GM12872 (cell line): ENCODE results near the gene ADAMTS4.

Experiments used
- TF ChIP-seq, protein P1 (sequence below): IDR thresholded peaks from 3 replicates; pipeline ENCODE4 v1.5.1; 2011; ENCODE audit warnings: low read depth, mild to moderate bottlenecking, low read length, moderate library complexity; ENCODE audit not compliant: insufficient read depth

Gene ADAMTS4

DNA sequence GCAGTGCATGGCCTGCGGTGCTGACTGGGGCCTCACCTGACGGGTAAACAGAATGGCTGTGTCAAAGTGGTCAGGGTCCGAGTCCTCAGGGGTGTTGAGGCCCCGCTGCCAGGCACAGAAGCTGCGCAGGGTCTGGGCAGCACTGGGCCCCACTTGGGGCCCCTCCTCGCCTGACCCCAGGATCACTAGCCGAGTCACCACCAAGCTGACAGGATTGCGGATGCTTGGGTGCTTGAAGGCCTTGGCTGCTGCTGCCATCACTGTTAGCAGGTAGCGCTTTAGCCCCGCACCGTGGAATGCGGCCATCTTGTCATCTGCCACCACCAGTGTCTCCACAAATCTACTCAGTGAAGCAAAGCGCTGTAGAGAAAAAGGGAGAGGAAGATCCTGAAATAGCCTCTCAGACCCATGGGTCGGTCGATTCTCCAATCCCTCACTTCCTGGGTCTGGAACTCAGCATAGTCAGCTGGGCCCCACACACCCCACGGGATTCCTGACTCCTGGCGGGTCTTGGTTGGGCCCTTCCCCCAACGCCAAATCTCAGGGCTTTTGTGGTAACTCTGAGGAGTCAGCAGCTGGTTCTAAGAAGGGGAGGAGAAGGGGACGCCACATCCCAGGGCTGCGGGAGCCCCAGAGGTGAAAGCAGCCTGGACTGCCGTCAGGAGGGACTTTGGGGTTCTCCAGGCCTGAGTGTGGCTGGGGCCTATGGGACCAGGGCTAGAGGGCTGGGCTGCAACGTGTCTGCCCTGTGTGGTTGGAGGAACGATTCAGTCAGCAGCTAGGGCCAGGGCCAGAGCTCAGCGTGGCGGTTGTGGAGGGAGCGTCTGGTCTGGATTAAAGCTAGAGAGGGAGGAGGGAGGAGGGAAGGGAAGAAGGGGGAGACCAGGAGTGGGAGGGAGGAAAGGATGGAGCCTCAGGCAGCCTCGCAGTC, 2.1 kb downstream of the ADAMTS4 start:
- TF ChIP-seq, protein P1, sequence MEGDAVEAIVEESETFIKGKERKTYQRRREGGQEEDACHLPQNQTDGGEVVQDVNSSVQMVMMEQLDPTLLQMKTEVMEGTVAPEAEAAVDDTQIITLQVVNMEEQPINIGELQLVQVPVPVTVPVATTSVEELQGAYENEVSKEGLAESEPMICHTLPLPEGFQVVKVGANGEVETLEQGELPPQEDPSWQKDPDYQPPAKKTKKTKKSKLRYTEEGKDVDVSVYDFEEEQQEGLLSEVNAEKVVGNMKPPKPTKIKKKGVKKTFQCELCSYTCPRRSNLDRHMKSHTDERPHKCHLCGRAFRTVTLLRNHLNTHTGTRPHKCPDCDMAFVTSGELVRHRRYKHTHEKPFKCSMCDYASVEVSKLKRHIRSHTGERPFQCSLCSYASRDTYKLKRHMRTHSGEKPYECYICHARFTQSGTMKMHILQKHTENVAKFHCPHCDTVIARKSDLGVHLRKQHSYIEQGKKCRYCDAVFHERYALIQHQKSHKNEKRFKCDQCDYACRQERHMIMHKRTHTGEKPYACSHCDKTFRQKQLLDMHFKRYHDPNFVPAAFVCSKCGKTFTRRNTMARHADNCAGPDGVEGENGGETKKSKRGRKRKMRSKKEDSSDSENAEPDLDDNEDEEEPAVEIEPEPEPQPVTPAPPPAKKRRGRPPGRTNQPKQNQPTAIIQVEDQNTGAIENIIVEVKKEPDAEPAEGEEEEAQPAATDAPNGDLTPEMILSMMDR: no peak

DNA sequence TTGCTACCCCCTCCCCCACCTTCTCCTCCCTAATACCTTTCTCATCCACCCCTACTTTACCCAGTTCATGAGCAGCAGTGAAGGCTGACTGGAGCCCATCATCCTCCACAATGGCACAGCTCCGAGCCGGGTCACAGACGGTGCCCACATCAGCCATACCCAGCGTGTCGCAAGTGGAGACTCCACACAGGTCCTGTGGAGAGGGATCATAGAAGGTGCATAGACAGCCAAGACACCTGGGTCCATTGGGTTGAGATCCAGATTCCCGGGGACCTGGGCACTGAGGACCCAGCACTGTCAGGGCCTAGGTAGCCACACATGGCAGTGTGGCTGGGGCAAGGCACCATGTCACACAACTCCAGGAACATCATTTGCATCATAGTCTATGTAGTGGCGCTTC, 2.7 kb downstream of the ADAMTS4 start:
- TF ChIP-seq, protein P1: no peak

DNA sequence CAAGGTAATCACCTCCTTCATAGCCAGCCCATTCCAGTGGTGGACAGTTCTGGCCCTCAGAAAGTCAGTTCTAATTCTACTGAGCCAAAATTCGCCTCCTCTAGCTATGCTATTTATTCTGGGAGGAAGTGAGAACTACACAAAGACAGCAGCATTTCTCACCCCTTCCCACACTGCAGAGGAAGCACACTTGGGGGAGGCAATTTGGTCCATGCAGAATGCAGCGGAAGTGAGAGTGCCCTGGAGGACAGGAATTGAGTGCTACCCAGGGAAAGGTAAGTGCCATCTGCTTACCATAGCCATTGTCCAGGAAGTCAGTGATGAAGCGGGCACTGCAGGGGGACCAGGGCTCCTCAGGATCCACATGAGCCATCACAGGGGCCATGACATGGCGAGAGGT, 3.7 kb downstream of the ADAMTS4 start:
- TF ChIP-seq, protein P1: no peak

DNA sequence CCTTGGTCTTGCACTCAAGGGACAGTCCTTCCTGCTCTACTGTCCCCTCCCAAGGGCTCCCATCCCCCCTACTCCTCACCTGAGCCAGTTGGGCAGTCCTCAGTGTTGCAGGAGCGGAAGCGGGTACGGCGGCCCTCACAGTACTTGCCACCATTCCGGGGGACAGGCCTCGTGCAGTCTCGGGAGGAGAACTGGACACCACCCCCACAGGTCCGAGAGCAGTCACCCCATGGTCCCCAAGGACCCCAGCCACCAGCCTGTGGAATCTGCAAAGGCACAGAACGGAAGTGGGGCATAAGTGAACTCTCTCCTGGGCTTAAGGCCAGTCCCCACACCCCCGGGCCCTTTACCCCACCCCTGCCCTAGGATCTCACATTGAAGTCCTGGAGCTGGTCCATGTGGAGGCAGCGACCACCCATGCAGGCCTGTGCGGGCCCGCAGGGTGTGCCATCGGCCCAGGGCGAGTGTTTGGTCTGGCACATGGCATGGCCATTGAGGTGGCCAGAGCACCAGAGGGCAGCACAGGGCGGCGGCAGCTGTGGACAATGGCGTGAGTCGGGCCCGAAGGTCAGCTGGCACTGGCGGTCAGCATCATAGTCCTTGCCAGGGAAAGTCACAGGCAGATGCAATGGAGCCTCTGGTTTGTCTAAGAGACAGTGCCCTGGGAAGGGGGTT, 5.2 kb downstream of the ADAMTS4 start:
- TF ChIP-seq, protein P1: no peak

DNA sequence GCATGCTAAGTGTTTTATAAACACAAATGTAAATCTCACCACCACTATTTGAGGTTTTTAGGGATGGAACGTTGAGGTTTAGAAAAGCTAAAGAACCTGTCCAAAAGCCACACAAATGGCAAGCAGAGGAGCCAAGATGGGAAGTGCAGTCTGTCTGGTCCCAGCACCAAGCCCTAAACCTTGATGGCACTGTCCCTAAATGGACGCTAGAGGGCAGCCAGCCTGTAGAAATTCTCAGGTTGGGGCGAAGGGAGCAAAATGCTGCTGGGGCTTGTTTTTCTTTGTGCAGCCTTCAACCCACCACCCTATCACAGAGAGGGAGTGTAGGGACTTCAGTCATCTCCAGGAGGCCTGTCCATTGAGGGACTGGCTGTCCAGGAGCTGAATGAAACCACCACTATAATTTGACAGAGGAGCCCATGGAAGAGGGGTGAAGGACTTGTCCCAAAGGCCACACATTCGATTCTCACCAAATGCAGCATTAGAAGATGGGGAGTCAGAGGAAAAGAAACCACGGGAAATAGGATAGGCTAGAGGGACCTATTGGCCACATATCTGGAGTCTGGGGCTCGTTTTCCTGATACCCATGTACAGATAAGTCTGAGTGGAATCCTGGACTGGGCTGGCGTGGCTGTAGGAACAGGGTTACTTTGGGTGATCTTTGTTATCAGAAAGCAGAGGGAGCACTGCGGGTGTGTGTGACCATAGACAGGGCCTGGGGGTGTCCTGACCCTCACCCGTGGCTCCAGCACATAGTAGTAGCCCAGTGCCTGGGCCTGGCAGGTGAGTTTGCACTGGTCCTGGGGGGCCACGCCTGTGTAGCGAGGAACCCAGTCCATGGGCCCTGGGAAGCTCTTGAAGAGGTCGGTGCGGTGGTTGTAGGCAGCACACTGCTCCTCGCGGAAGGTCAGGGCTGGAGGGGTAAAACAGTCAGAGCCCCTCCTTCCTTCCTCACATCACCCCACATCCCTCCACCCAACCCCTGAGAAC, 6.1 kb downstream of the ADAMTS4 start:
- TF ChIP-seq, protein P1: peak; percentile 97

DNA sequence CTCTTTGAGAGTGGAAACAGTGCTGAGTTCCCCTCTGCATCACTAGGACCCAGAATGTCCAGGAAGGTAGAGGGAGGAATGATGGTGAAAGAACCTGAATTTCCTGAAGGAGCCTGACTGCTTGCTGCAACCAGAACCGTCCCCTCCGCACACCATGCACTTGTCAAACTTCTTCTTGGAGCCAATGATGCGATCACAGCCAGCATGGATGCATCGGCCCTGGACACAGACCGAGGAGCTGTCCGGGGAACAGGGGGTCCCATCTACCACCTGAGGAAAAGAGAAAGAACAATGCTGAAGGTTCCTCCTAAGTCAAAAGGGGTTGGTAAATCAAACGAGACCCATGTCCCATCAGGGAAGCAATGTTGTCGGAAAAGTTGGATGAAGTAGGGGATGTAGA, 6.9 kb downstream of the ADAMTS4 start:
- TF ChIP-seq, protein P1: no peak
